LNCaP clone FGC (cell line): Measurements from ENCODE around the gene ITPK1.

Experiments
- DNase-seq: peaks from one replicate; pipeline ENCODE4 v3.0.0-alpha.2; 2011; ENCODE audit warnings: low read depth
- H3K4me3 ChIP-seq: 2 replicates; pipeline ENCODE4 v1.5.1; 2011; ENCODE audit warnings: mild to moderate bottlenecking, low read depth, low read length, control low read depth
- CTCF ChIP-seq: IDR thresholded peaks from 2 replicates; pipeline ENCODE4 v1.5.1; 2012; ENCODE audit warnings: mild to moderate bottlenecking; ENCODE audit not compliant: control insufficient read depth, insufficient read depth; ENCODE audit errors: extremely low read depth

ITPK1 gene

GRCh38 chr14:92914087-92914656 lies 201.6 kb downstream of the ITPK1 start:
- DNase-seq, result no peak
- no peak overlapping the region for H3K4me3 ChIP-seq
- peak; percentile 2; the same call in 1 of the 2 replicates for TF ChIP-seq CTCF

- DNase-seq, result no peak
- no peak overlapping the region for H3K4me3 ChIP-seq
- TF ChIP-seq CTCF, result no peak
These were observed 208.3 kb downstream of the ITPK1 start for GRCh38 chr14:92907316-92907911.

GRCh38 chr14:92906823-92907222 lies 208.9 kb downstream of the ITPK1 start:
- no peak for TF ChIP-seq CTCF
- H3K4me3 ChIP-seq, result no peak overlapping the region
- DNase-seq, result no peak

GRCh38 chr14:92906420-92906819 lies 209.3 kb downstream of the ITPK1 start:
- no peak overlapping the region for H3K4me3 ChIP-seq
- DNase-seq, result no peak
- TF ChIP-seq CTCF, result no peak

DNA sequence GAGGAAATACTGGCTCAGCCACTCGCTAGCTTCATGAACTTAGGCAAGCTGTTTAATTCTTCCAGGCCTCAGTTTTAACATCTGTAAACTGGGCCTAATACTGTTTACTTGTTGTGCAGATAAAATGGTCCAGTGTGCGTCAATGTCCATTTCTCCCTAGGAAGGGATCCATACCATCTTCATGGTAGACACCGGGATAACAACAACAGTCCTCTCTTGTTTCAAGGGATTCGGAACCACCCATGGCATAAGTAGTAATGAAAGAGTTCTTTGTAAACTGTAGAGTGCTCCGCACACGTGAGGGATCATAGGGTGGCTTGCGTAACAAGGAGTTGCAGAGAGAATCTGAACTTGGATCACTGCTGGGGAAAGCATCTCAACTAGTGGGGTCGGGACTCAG lies 210.1 kb downstream of the ITPK1 start:
- no peak for DNase-seq
- TF ChIP-seq CTCF, result no peak
- H3K4me3 ChIP-seq, result no peak overlapping the region

DNA sequence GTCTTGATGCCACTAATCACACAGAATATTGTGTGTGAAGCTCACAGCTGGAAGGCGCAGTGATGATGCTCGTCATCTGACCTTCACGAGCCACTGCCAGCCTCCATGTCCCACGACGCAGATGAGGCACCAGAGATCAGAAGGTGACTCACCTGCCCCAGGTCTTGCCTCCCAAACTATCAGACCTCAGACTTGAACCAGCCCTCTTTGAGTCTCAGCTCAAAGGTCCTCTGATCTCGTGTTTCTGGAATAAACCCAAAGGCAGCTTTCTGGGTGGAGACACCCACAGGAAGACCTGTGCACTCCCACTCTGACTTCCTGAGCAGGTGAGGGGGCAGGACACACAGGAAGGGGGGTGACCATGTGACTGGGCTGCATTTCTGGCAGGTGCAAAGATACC lies 212.4 kb downstream of the ITPK1 start:
- H3K4me3 ChIP-seq, result no peak overlapping the region
- DNase-seq, result no peak
- TF ChIP-seq CTCF, result no peak

DNA sequence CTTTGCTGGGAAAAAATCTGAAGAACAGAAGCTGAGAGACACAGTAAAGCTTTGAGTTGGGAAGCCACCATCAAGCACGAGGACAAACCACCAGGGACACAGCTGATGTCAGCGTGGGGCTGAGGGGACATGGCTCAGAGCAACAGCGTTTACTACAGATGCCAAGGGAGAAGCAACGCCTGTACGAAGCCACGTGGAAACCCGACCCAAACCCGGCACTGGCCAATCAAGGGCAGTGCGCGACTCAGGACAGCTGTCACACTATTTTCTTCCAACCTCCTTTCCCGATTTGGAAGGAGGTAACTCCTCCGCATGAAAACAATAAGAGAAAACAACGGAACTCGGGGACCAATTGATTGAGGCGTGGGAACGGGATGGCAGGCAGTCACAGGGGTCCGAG lies 213.0 kb downstream of the ITPK1 start:
- no peak for DNase-seq
- H3K4me3 ChIP-seq, result no peak overlapping the region
- no peak for TF ChIP-seq CTCF
